ENCODE data around the gene DNAJB9. TPM values are rescaled to one million over a fixed set of nuclear protein-coding genes. Genes with fewer than 3 reads are reported as not detected.
A peak's percentile ranks its signal among the peaks of the same experiment; 100 is the strongest.

Gene DNAJB9
- total and polyA plus RNA-seq, 9 of the 15 experiments (the other 6 are each of a cell fraction or from before 2014, with no cell fraction given): 4.3 to 34.2 (median 9.6) TPM

GRCh38 chr7:108613147-108613948 lies 43.7 kb downstream of the DNAJB9 start (continued):
- peak; percentile 44 to 92 (median 55); a peak in 5 of 6 replicates for TF ChIP-seq CTCF (IDR thresholded peaks at IDR 0.05 in 2 of 3, conservative IDR thresholded peaks at IDR 0.05 in 1 of 3; ENCODE audit: insufficient read depth in 2 of 3, low read depth in 1 of 3, low read length in 3 of 3)
- no peak for TF ChIP-seq CAMTA2 (CRISPR knock-in tag; conservative IDR thresholded peaks at IDR 0.05)
- TF ChIP-seq RAD21 (CRISPR knock-in tag; conservative IDR thresholded peaks at IDR 0.05 in 1 of 2, IDR thresholded peaks at IDR 0.05 in 1 of 2): peak; percentile 87 to 88
- no peak for TF ChIP-seq ZNF785 (CRISPR knock-in tag; IDR thresholded peaks at IDR 0.05)
- TF ChIP-seq ELF4 (CRISPR knock-in tag; IDR thresholded peaks at IDR 0.05): no peak
- no peak for TF ChIP-seq ESRRB (CRISPR knock-in tag; IDR thresholded peaks at IDR 0.05; ENCODE audit: borderline replicate concordance)
- peak; percentile 68 for TF ChIP-seq SMC3 (conservative IDR thresholded peaks at IDR 0.05; ENCODE audit: insufficient read depth, low read depth, low read length)
- TF ChIP-seq BCLAF1 (IDR thresholded peaks at IDR 0.05; ENCODE audit: borderline replicate concordance in 1 of 2, control insufficient read depth in 1 of 2, low read depth in 2 of 2, low read length in 1 of 2): no peak
- 0 out of 2 replicates have a peak, but pooled peaks have one; percentile 49 for TF ChIP-seq KLF16 (IDR thresholded peaks at IDR 0.05)
- no peak for TF ChIP-seq ZNF584 (CRISPR knock-in tag; IDR thresholded peaks at IDR 0.05; ENCODE audit: low read depth)
- no peak for TF ChIP-seq PKNOX1 (IDR thresholded peaks at IDR 0.05)
- TF ChIP-seq ZNF316 (IDR thresholded peaks at IDR 0.05): no peak
- TF ChIP-seq DNMT1 (IDR thresholded peaks at IDR 0.05): no peak
- TF ChIP-seq BRCA1 (IDR thresholded peaks at IDR 0.05): no peak
- TF ChIP-seq BRCA1 (CRISPR knock-in tag; IDR thresholded peaks at IDR 0.05): no peak
- no peak for TF ChIP-seq ZNF766 (CRISPR knock-in tag; conservative IDR thresholded peaks at IDR 0.05)
- TF ChIP-seq ZNF175 (CRISPR knock-in tag; IDR thresholded peaks at IDR 0.05; ENCODE audit: low read depth): no peak
- TF ChIP-seq ZBTB17 (CRISPR knock-in tag; IDR thresholded peaks at IDR 0.05): no peak
- no peak for TF ChIP-seq ZNF586 (CRISPR knock-in tag; conservative IDR thresholded peaks at IDR 0.05)
- TF ChIP-seq HES1 (IDR thresholded peaks at IDR 0.05; ENCODE audit: low read depth): no peak
- no peak for TF ChIP-seq POLR3G (IDR thresholded peaks at IDR 0.05; ENCODE audit: extremely low read depth, insufficient read length, insufficient replicate concordance)

Data from K562 (cell line).